ENCODE results near the gene GPATCH1.

GPATCH1 gene

DNA sequence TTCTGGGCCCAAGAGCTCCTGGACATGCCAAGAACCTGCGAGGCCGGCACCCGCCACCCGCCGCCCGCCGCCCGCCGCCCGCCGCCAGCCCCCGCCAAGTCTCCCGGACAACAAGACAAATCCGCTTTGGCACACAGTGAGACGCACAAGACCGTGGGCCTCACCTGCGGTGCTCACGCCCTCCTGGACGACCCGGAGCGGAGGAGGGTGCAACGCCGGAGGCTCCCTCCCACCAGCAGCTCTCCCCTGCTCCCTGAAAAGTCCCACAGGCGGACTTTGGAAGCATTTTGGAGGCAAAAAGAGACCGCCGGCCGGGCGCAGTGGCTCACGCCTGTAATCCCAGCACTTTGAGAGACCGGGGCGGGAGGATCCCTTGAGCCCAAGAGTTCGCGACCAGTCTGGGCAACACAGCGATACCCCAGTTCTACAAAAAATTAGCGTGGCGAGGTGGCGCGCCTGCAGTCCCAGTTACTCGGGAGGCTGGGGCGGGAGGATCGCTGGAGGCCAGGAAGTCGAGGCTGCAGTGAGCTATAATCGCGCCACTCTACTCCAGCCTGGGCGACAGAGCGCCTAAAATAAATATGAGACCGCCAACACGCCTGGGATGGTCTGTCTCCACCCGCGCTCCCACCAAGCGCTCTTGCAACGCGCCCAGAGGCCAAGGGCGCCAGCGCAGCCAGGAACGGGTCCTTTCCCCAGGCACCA lies 17.1 kb upstream of the GPATCH1 start:
- DNase-seq: no peak

DNA sequence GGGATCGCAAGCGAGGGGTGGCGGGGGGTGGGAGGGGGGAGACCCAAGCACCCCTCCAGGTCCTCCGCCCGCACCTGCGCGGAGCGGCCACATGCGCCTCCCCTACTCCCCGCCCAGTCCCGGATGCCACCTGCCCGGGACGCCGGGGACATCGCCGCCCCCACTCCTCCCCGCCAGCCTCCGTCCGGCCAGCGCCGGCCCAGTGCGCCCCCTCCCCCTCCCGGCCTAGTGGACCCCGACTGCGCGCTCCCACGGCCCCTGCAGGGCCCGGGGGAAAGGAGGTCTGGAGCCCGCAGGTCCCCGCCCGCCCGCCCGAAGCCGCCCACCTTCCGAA lies 16.6 kb upstream of the GPATCH1 start:
- DNase-seq: no peak

GRCh38 chr19:33064792-33065550 lies 16.0 kb upstream of the GPATCH1 start, which contains the start of gene RHPN2:
RHPN2 (minus strand) TSS chr19:33064888; CDS start chr19:33064852, 36 bp downstream.
- DNase-seq: peak; percentile 75

DNA sequence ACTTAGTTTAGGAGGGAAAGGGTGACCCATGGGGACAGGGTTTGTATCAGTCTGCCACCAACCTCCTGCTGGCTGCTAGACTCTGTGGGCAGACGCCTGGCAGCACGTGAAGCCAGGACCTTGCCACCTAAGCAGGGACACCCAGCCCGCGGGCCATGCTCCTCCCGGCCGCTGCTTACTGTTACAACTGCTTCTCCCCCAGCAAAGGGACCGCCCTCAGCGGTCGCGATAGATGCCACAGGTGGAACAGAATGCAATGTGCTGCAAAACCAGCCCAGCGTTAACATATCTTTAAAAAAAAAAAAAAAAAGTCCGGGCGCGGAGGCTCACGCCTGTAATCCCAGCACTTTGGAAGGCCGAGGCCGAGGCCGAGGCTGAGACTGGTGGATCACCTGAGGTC lies 14.4 kb upstream of the GPATCH1 start:
- no peak for DNase-seq

GRCh38 chr19:33067121-33067520 lies 13.9 kb upstream of the GPATCH1 start:
- DNase-seq: no peak

DNA sequence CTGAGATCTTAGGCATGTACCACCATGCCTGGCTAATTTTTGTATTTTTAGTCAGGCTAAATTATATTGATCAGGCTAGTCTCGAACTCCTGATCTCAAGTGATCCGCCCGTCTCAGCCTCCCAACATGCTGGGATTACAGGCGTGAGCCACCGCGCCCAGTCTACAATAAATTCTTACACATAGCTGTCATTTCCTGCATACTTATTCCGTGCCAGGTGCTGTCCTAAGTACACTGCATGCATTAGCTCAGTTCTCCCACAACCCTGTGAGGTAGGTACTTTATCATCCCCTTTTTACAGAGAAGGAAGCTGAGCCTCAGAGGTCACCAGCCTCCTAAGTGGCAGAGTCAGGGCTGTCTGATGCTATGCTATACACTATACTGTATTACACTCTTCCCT lies 9.1 kb upstream of the GPATCH1 start:
- DNase-seq: no peak

GRCh38 chr19:33075519-33075918 lies 5.5 kb upstream of the GPATCH1 start:
- no peak for DNase-seq

DNA sequence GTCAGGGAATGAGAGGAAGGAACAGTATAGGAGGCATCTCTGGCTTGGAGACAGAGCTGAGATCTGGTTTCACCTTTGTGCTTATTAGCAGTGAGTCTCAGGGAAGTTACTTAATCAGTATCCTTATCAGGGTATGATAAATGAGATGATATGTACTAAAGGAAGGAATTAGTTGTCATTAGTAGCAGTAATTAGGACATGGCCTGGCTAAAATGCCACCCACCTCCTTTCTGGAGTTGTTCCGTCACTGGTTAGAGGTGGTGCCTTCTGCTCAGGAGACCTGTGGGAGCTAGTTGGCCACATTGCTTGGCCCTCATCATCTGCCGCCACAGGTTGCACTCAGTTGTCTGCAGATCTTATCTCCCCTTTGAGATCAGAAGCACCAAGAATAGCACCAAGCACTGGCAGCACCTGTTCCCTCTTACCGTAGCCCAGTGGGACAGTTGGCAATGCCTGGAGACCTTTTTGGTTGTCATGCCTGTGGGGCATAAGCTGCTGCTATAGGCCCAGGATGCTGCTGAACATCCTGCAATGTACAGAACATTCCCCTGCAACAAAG lies 4.7 kb downstream of the GPATCH1 start:
- no peak for DNase-seq

- no peak for DNase-seq
Measured at GRCh38 chr19:33086955-33087354, 6.0 kb downstream of the GPATCH1 start.

DNA sequence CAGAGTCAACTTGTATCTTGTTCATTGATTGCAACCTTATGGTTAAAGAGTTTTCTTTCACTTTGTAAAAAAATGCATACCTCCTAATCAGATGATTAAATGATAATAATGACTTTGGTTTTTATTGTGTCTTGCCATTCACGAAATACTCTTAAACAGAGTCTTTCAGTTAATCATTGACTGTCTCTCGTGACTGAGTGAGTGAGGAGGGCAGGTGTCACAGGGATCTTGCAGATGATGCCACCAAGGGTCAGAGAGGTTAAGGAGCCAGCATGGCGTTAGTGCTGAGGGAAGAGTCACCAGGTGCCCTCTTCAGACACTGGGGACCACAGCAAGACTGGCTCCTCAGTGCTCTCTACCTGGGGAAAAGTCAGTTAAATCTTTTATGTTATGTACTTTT lies 8.0 kb downstream of the GPATCH1 start:
- no peak for DNase-seq

- DNase-seq: no peak
Measured at GRCh38 chr19:33090179-33090578, 9.2 kb downstream of the GPATCH1 start.

- no peak for DNase-seq
Measured at GRCh38 chr19:33093420-33094210, 12.6 kb downstream of the GPATCH1 start.

DNA sequence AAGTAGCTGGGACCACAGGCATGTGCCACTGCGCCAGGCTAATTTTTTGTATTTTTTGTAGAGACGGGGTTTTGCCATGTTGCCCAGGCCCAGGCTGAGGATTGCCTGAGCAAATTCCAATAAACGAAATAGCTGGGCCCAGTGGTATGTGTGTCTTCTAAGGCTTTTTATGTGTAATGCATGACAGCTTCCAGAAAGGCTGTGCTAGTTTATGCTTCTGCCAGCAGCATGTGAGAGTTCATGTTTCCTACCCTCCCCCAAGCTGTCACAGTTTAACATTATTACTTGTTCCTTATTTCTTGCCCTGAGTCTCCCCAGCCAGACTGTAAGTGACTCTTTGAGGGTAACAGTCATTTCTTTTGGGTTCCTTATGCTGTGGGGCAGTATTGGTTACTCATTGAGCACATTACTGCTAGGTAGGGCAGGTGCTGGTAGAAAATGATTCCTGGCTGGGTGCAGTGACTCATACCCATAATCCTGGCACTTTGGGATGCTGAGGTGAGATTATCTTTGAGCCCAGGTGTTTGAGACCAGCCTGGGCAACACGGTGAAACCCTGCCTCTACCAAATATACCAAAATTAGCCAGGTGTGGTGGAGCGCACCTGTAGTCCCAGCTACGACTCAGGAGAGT lies 13.6 kb downstream of the GPATCH1 start:
- DNase-seq: no peak

DNA sequence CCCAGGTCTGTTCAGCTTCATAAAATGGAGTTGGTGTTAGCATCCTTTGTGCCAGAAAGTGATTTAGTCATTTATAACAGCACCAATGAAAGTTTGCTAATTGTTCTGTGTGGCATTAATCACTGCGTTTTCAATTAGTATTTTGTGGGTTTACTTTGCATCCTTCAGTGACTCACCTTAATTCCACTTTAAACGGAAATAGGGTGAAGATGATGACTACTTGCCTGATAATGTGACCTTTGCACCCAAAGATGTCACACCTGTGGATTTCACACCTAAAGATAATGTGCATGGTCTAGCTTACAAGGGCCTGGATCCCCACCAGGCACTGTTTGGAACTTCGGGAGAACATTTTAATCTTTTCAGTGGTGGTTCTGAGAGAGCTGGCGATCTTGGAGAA lies 15.0 kb downstream of the GPATCH1 start:
- no peak for DNase-seq

DNA sequence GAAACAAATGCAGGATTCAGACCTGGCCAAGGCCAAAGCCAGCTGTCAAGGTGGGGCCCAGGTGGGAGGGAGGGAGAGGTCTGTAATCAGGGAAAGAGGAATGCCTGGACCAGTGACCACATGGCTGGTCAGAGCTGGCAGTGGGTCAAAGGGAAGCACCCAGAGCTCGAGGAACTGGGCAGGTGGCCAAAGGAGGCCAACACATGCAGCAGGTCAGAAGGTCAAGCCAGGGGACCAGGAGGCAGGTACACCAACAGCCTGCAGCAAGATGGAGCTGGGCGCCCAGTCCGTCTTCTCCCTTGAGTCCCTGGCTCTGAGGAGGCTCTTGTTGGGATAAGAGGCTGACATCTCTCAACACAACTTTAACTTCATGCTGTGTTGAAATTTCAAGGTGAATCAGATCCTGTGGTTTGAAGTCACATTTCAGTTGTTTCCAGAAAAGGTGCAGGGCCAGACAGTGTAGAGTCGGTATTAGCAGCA lies 17.1 kb downstream of the GPATCH1 start:
- no peak for DNase-seq

- no peak for DNase-seq
Measured at GRCh38 chr19:33100894-33101644, 20.1 kb downstream of the GPATCH1 start.

DNA sequence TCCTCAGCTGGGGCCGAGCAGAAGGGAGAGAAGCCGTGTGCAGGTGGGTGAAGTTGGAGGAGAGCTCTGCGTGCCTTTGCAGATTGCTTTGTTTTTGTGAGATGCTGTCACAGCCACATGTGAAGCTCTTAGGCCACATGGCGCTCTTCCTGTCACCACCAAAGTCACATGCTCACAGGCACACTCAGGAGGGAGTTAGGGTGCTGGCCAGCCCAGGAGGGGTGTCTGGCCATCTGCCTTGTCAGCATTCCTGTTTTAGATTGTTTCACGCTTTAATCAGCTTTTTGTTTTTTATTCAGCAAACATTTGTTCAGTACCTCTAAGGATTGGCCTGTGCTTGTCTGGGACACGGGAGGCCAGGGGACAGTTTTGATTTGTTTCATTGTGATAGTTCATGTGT lies 21.9 kb downstream of the GPATCH1 start:
- DNase-seq: no peak

- DNase-seq: no peak
Measured at GRCh38 chr19:33108161-33108560, 27.2 kb downstream of the GPATCH1 start.

DNA sequence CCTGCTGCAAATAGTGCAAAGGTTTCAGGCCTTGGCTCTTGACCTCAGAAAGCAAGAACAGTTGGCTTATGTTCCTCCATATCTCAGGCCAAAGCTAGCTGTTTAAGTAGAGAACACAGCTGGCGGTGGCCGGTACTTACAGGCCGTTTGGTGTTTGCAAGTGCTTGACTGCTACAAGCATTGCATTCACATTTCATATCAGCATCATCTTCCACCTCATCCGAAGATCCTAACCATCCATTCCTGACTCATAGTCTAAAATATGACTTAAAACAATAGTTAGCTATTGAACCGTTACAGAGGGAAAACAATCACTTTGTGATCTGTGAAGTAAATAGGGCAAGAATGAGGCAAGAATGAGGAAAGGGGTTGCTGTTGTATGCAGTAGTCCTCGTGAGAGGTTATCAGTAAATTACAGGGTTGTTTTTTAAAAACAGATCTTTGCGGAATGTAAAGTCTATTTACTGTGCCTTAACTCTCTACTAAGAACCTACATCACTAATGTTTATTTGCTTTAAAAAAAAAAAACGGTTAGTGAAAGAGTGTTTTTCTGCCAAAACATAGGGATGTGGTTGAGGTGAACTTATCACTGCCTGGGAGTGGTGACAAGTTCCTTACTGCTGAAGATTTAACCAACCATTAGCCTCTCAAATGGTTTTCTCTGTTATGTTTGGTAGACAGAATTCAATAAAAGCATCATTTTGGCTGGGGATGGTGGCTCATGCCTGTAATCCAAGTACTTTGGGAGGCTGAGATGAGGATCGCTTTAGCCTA lies 29.3 kb downstream of the GPATCH1 start:
- no peak for DNase-seq

DNA sequence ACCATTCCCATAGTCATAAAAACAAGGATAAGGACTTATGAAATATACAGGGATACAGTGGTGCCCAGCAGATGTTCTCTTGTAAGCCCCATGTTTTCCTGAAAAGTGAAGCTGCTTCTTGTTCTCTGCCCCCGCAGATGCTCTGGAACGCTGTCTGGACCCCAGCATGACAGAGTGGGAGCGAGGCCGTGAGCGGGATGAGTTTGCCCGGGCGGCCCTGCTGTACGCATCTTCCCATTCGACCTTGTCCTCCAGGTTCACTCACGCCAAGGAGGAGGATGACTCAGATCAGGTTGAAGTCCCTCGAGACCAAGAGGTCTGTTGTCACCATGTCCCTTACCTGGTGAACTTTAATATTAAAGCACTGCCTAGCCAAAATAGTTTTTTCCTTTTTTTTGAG lies 30.6 kb downstream of the GPATCH1 start:
- no peak for DNase-seq

DNA sequence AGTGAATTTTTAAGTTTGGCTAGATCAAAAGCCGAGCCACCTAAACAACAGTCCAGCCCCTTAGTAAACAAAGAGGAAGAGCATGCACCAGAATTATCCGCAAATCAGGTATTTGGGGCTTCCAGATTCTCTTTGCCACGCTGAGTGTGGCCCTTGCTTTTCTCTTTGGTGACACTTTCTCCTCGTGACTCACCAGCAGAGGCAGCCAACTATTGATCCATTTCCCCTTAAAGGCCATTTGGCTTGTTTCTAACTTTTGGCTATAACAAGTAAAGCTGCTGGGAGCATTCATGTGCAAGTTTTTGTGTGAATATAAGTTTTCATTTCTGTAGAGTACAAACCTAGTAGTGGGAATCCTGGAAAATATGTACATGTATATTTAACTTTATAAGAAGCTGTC lies 33.3 kb downstream of the GPATCH1 start:
- DNase-seq: no peak

Data from HCEC 1CT (cell line).